Adrenal gland (tissue), 5 donors: Measurements from ENCODE around the gene LRRC74A.

Source experiments
- CTCF ChIP-seq, 6 experiments: fragments of 450-650 bp in 4 of 6; fragments of 200-600 bp in 2 of 6; sonication (generic) in 1 of 6; IDR thresholded peaks; 1 replicate in 5 of 6; 2 replicates in 1 of 6; pipeline versions ENCODE4 v1.5.1 to v1.8.0; 2016 to 2021; ENCODE audit warnings: antibody characterized with exemption in 6 of 6, mild to moderate bottlenecking in 2 of 6, moderate library complexity in 1 of 6
- POLR2A ChIP-seq, 2 donors: fragments of 450-650 bp; IDR thresholded peaks; one replicate each; pipeline ENCODE4 v1.6.1; 2017; ENCODE audit warnings: antibody characterized with exemption in 2 of 2, mild to moderate bottlenecking in 2 of 2, moderate library complexity in 1 of 2
- donor health status: DM: no; HTN: no; CAD: no.

- TF ChIP-seq CTCF (IDR thresholded peaks at IDR 0.05) (no peak), POLR2A (IDR thresholded peaks at IDR 0.05) (no peak)
These were observed 54.2 kb downstream of the LRRC74A start for GRCh38 chr14:76880449-76880848.
